Measurements from ENCODE around the gene DNAJC7.

Gene DNAJC7

DNA sequence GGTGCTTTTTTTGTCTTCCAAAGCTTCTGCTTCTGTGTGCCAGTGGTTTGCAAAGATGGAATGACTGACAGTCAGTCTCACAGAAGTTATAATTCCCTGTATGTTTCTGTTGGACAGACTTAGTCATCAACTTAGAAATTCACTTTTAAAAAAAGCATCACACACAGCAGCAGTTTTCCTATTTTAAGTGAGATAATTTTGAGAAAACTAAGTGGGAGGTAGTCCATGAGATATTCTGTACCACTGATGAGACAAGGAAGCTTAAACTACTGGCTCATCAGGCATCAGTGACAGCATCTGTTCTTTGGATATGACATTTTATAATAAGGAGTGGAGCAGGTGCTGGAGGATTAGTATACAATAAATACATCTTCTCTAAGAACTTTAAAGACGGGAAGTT, 30.6 kb downstream of the DNAJC7 start:
- TF ChIP-seq, protein P1, sequence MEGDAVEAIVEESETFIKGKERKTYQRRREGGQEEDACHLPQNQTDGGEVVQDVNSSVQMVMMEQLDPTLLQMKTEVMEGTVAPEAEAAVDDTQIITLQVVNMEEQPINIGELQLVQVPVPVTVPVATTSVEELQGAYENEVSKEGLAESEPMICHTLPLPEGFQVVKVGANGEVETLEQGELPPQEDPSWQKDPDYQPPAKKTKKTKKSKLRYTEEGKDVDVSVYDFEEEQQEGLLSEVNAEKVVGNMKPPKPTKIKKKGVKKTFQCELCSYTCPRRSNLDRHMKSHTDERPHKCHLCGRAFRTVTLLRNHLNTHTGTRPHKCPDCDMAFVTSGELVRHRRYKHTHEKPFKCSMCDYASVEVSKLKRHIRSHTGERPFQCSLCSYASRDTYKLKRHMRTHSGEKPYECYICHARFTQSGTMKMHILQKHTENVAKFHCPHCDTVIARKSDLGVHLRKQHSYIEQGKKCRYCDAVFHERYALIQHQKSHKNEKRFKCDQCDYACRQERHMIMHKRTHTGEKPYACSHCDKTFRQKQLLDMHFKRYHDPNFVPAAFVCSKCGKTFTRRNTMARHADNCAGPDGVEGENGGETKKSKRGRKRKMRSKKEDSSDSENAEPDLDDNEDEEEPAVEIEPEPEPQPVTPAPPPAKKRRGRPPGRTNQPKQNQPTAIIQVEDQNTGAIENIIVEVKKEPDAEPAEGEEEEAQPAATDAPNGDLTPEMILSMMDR (IDR thresholded peaks at IDR 0.05; ENCODE audit: low read length, missing control alignments), result no peak
- H3K4me3 ChIP-seq (replicated peaks; ENCODE audit: low read depth, low read length), result no peak overlapping the region
- no peak for DNase-seq (ENCODE audit: low read depth)

DNA sequence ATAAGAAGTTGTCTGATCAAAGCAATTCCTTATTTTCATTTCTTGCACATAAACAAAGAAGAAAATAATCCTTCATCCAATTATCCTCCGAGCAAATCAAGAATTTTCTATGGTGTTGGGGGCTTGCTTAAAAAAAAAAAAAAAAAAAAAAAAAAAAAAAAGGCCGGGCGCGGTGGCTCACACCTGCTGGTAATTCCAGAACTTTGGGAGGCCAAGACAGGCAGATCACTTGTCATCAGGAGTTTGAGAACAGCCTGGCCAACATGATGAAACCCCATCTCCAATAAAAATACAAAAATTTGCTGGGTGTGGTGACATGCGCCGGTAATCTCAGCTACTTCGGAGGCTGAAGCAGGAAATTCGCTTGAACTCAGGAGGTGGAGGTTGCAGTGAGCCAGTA, 31.3 kb downstream of the DNAJC7 start:
- no peak overlapping the region for H3K4me3 ChIP-seq (replicated peaks; ENCODE audit: low read depth, low read length)
- TF ChIP-seq, protein P1 (IDR thresholded peaks at IDR 0.05; ENCODE audit: low read length, missing control alignments), result no peak
- DNase-seq (ENCODE audit: low read depth), result no peak

DNA sequence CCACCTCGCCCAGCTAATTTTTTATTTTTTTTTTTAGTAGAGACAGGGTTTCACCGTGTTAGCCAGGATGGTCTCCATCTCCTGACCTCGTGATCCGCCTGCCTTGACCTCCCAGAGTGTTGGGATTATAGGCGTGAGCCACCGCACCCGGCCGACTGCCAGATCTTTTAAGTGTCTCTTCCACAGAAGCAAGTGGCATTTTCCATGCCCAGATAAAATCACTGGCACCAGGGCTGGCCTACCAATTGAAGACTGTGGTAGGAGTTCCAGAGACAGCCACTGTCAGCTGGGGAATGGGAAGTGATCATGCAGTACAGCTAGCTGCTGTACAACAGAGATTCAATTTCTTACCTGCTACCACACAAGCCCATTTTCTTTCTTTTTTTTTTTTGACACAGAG, 32.8 kb downstream of the DNAJC7 start:
- no peak overlapping the region for H3K4me3 ChIP-seq (replicated peaks; ENCODE audit: low read depth, low read length)
- DNase-seq (ENCODE audit: low read depth), result no peak
- TF ChIP-seq, protein P1 (IDR thresholded peaks at IDR 0.05; ENCODE audit: low read length, missing control alignments), result no peak

DNA sequence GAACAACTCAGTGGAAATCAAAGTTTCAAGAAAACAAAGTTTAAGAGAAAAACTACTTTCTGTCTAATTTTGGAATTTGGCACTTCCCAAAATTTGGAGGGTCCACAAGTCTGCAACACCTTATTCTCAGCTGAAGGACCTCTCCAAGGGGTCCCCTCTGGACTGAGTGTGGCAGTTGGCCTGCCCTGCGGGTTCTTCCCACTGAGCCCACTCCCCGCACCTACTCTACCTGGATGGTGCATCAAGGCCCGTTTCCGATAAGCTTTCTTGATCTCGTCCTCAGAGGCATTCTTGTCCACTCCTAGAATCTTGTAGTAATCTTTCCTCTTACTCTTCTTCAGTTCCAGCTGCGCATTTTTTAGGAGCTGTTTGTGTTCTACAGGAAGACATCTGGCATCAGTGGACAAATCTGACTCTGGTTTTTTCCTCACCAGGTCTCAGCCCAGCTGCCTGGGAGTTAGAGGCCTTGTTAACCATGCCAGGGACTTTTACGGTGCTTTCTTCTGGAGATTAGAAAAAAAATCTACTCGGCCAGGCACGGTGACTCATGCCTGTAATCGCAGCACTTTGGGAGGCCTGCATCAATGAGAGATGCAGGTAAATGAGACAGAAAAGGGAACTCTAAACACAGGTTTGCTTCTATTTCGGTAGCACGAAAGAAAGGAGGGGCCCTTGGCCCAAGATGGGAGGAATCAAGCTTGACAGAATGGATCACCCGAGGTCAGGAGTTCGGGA, 35.0 kb downstream of the DNAJC7 start:
- H3K4me3 ChIP-seq (replicated peaks; ENCODE audit: low read depth, low read length), result no peak overlapping the region
- peak; percentile 36 for DNase-seq (ENCODE audit: low read depth)
- TF ChIP-seq, protein P1 (IDR thresholded peaks at IDR 0.05; ENCODE audit: low read length, missing control alignments), result no peak

DNA sequence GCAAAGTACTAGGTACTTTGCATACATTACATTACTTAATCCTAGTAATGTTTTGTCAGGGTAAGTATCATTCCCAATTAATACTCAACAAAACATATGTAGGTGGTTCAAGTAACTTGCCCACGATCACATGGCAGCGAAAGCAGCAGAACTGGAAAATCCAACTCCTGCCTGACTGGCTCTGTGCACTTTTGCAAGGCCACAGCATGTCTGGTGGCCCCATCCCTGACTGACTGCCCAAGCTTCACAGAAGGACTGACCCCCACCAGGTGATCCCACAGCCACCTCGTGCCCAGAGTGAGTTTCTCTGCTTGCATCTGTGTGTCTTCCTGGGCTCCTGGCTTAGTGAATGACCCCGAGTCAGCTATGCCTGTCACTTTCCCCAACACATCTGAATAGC, 39.2 kb downstream of the DNAJC7 start:
- DNase-seq (ENCODE audit: low read depth), result no peak
- TF ChIP-seq, protein P1 (IDR thresholded peaks at IDR 0.05; ENCODE audit: low read length, missing control alignments), result no peak

DNA sequence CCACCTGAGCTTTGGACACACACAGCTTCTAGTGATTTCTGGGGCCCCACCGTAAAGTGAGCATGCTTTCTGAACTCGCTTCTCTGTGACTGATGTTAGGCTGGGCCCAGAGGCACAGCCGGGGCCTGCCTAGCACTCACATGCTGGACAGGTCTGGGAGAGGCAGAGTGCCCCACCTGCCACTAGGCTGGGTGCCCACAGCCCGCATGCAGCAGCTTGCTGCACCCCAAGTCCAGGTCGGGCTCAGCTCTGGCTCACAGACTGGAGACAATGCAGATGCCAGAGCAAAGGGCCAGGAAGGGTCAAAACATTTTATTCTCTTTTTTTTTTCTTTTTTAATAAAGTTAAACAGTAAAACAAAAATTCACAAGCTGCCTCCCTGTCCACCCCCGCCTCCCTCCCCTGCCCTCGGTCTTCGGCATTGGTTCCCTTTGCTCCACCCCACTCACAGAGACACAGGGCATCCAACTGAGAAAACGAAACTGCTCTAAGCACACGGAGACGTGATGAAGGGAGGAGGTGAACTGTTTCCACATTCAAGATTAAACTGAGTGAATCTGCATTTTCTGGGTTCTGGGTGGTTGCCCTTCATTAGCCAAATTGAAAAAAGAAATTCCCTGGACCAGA, 41.0 kb downstream of the DNAJC7 start:
- TF ChIP-seq, protein P1 (IDR thresholded peaks at IDR 0.05; ENCODE audit: low read length, missing control alignments), result no peak
- no peak overlapping the region for H3K4me3 ChIP-seq (replicated peaks; ENCODE audit: low read depth, low read length)
- DNase-seq (ENCODE audit: low read depth), result no peak

More for the DNA sequence above, 39.2 kb downstream of the DNAJC7 start:
- no peak overlapping the region for H3K4me3 ChIP-seq (replicated peaks; ENCODE audit: low read depth, low read length)

Measured in fibroblast of pulmonary artery (primary cell).